SKM-1 (cell line): ENCODE results near the gene FNDC3B.

ENCODE experiments used
- DNase-seq: peaks from one replicate; lab custom pipeline; 2025; ENCODE audit not compliant: unreplicated experiment; lab: John Stamatoyannopoulos, UW

FNDC3B gene

DNA sequence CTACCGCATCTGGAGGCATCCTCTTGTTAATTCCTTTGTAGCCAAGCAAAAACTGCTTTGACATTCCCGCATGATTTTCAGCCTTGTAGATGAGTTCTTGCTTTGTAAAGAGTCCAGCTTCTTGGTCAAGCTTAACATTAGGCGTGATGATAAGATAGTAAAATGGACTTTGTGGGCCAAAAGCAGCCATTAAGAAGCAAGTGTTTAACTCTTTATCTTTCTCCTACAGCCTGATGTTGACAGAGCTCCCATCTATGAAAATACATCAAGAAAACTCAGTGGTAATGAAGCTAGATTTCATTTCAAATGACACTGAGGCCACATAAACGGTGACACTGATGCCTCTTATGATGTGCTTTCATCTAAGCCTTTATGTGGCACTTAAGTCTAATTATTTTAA lies 33.2 kb downstream of the FNDC3B start:
- no peak for DNase-seq

GRCh38 chr3:172073262-172073915 lies 34.0 kb downstream of the FNDC3B start:
- DNase-seq, result no peak

DNA sequence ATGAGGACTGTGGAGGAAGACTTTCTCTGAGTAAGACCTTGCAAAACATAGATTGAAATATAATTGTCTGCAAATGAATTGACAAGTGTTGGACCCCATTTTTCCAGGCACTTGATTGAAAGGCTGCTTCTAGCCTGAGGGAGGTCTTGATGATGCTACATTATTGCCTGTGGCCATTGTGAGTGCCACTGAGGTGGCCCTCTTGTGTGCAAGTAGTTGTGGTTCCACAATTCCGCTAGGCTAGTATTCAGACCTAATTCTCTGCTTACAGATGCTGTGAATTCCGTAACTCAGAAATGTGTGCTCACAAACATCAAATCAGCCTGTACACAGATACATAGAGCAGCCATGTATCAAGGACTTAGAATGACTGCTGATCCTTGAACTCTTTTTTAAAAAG lies 34.7 kb downstream of the FNDC3B start:
- DNase-seq, result no peak

GRCh38 chr3:172074586-172074985 lies 35.2 kb downstream of the FNDC3B start:
- DNase-seq, result peak; percentile 94

- no peak for DNase-seq
Measured at GRCh38 chr3:172076212-172076611, 36.8 kb downstream of the FNDC3B start.

DNA sequence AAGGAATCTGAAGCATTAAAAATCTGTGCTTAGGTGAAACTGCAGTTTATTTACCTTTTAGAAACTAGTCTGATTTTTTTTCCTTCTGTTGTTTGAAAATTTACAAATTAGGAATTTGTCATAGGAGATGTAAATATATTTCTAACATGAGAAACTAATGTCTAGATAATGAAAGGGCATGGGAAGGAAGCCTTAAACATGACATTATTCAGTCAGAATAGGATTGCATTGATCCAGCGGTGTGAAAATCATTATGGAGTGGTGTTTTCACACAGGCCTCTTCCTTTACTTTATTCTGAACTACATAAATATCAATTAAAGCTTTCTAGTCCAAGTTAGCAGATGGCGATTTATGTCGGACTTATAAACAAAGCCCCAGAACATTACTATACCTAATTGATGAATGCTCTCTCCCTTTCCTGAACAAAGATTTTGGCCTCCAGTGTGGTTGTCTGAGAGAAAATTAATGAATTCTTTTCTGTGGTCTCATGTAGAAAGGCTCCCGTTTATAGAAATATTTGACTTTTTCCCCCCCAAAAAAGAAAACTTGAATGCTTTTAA lies 37.9 kb downstream of the FNDC3B start:
- DNase-seq, result no peak

DNA sequence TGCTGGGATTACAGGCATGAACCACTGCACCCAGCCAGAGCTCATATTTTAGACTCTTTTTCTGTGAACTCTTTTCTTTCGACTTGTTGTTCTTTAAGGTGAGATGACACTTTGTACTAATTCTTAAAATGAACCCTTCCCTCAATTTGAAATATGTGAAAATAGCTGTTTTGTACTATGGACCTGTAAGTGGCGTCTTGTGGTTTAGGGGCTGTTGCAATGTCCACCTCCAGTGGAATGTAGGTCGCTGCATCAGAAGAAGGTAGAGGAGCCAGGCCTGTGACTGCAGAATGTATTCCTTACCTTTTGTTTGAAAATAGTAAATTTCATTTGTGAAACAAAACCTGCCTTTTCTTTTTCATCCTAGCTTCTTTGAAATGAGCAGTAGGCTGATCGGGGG lies 38.9 kb downstream of the FNDC3B start:
- DNase-seq, result no peak

GRCh38 chr3:172078721-172079120 lies 39.3 kb downstream of the FNDC3B start:
- no peak for DNase-seq

- no peak for DNase-seq
Measured at GRCh38 chr3:172079326-172079976, 40.1 kb downstream of the FNDC3B start.

DNA sequence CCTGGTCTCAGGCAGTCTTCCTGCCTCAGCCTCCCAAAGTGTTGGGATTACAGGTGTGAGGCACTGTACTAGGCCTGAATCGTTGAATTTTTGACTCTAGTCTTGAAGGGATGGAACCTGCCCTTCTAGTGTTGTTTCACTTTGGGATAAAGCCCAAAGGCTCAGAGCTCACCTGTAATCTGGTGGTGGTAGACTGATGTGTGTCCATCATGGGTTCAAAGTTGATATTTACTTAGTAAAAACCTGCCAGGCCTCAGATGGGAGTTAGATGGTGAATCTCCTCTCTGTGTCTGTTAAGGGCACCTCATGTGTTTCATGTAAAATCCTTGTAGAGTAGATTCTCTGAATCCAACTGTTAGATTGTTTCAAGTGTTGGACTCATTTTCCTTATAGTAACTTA lies 41.1 kb downstream of the FNDC3B start:
- no peak for DNase-seq

DNA sequence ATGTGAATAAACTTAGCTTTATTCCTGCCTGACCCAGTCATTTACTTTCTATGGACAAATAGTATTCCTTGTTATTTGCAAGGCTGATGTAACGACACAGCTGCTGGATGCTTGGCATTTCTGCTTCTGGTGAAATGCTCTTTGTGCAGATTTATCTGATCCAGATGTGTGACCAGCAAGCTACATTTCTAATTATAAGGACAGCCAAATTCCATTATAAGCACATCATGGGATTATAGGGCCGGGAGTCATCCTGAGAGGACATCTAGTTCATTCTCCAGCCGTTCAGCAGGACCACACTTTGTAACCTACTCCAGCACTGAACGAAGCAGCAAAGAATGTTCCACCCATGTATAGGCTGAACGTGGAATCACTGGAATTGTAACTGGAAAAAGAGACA lies 42.9 kb downstream of the FNDC3B start:
- no peak for DNase-seq

DNA sequence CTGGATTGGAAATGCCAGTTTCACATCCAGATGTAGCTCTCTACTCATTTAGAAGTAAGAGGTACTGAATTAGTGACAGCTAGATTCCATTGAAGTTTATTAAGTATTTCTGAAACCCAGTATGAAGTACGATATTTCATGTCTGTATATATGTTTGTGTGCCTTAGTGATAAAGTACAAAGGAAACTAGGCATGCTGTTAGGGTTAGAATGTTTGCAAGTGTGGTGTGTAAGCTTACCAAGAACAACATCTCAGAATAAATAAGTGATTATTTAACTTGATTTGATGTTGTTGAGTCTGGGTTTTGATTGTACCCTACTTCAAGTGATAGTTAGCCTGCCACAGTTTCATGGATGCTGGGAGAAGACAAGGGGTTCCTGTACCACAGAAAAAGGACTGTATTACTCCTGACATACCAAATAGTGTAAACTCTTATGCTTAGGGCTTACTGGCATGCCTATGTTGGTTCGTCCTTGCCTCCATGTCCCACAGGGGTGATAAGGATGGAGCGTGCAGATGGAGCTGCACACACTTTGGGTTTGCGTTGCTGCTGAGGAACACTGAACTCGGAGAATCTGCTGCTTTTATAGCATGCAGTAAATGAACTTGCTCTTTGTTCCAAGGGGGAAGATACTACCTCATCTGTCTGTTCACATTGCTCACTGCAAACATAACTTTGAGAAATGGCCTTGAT lies 43.6 kb downstream of the FNDC3B start:
- no peak for DNase-seq

DNA sequence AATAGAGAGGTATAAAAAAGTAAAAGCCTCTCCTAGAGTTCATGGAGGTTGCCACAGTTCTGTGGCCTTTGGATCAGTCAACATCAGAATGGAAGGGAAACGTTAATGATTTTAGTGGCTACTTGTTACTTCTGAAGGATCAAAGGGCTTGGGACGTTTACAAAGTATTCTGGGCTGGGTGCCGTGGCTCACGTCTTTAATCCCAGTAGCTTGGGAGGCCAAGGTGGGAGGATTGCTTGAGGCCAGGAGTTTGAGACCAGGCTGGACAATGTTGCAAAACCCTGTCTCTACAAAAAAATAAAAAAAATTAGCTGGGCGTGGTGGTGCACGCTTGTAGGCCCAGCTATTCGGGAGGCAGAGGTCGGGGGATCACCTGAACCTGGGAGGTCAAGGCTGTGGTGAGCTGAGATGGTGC lies 44.6 kb downstream of the FNDC3B start:
- no peak for DNase-seq

- DNase-seq, result no peak
Measured at GRCh38 chr3:172084871-172085556, 45.6 kb downstream of the FNDC3B start.

DNA sequence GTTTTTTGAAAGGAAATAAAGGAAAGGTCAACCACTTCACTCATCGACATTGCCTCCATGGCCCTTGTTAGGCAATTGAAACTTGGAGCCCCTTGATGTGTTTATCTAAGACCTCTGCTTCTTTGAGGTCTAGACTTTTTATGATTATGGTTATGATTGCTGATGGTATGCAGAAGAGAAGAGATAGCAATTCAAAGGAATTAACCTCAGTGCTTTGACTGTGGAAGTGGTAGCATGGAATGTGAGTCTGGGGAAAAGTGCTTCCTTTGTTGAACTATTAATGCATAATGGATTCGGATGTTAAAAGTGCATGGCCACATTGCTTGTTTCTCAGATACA lies 46.1 kb downstream of the FNDC3B start:
- no peak for DNase-seq

GRCh38 chr3:172086071-172086470 lies 46.7 kb downstream of the FNDC3B start:
- no peak for DNase-seq

DNA sequence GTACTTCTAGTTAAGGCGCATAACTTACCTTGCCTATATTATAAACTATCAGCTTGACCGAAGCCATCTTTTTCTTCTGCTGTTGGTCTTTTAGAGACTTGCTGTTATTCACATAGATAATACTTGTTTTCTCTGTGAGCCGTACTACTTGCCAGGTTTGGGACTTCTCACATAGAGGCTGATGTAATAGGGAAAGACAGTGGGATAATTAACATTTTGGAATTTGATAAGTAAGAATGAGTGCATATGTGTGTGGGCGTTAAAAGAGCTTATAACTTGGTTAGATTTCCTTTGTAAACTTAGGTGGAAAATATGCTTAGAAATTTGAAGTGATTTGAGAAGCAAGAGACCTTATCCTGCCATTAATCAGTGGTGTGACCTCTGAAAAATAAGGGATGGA lies 47.8 kb downstream of the FNDC3B start:
- no peak for DNase-seq

- no peak for DNase-seq
Measured at GRCh38 chr3:172087602-172088580, 48.5 kb downstream of the FNDC3B start.

DNA sequence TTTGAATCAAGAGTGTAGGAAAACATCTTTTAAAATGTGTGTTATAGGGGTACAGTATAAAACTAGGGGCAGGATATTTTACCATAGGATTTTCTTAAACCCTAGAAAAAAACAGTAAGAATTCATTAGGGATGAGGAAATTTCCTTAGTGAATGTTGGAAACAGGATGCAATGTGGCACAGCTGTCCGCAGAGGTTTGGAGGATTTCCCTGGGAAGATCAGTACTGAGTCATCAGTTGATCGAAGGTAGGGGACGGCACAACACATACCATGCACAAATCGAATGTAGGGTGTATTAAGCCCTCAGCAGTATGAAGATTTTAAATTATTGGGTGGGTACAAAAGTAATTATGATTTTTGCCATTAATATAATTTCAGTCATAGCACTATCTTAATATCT lies 49.9 kb downstream of the FNDC3B start:
- DNase-seq, result no peak

DNA sequence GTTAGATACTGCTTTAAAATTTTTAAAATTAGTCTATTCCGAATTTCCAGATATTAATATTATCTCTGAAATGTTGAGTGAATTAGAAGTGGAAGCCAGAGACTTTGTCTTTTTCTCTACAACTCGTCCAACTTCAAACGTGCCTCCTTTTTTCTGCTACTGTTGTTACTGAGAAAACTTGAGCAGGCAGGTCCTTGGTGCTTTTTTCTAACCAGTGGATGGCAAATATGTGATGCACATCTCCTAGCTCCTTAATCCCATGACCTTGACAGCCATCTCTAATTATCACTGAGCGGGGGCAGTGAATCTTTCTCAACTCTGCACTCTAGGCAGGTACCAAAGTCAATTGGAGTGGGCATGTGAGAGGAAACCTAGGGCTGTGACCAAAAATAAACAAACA lies 50.7 kb downstream of the FNDC3B start:
- DNase-seq, result no peak
